ENCODE data around the gene GALE. TPM values are rescaled to one million over a fixed set of nuclear protein-coding genes. Genes with fewer than 3 reads are reported as not detected.
"Not testable (repeated sequence)": the region's sequence is repeated elsewhere in the genome, so short reads cannot be mapped to it uniquely, and the experiment has no call there.

Gene GALE
- total and polyA plus RNA-seq, 7 experiments from 2014 or later = 8.1 to 21.4 (median 12.1) TPM

DNA sequence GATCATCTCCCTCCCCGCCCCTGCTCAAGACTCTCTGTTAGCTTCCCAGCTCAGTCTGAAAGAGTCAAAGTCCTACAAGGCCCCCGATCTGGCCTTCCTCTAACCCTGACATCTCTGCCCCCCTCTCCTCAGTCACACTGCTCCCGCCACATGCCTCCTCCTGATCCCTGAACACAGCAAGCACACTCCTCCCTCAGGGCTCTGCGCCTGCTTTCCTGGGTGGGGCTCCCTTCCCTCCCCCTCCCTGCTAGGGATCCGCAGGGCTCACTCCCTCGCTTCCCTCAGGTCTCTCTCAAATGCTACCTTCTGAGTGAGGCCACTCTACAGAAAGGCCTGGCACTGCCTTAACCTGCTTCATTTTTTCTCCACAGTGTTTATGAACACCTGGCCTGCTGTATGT, 5.7 kb upstream of the GALE start:
- Histone ChIP-seq H3K4me1 (ENCODE audit: control insufficient read depth in 2 of 2, insufficient read depth in 2 of 2, low read length in 2 of 2) (peaks cover 4 to 15% of the 10 kb centered on the region in 2 donors), H3K27ac (ENCODE audit: low read depth, low read length) (no peak overlapping the region), H3K27me3 (ENCODE audit: control insufficient read depth in 2 of 2, insufficient read depth in 2 of 2, low read length in 2 of 2) (no peaks in the 10 kb centered on the region), H3K4me3 (ENCODE audit: low read length) (no peak overlapping the region), H3K9me3 (ENCODE audit: control insufficient read depth in 2 of 3, low read length in 3 of 3) (no peaks in the 10 kb centered on the region), H3K36me3 (ENCODE audit: control insufficient read depth in 2 of 3, insufficient read depth in 3 of 3, low read length in 3 of 3) (peaks cover 0 to 20% (median 0%) of the 10 kb centered on the region in 3 experiments)
- DNase-seq = no peak
- ATAC-seq = no peak
- H3K4me3 Mint-ChIP-seq = no peak overlapping the region
- no peaks in the 10 kb centered on the region for H3K27me3 Mint-ChIP-seq
- peaks cover 0 to 17% (median 1%) of the 10 kb centered on the region in 5 donors for H3K36me3 Mint-ChIP-seq
- intact Hi-C loops (cut with micrococcal nuclease) = no loop called here
- ChIA-PET POLR2A (no interaction called here), CTCF (interaction anchor here (1.6 kb wide), 1 partner anchor 110 kb away, joined by 9 read pairs; no protein-coding TSS in a partner anchor)
- H3K9me3 Mint-ChIP-seq = no peaks in the 10 kb centered on the region
- peaks cover 15 to 28% (median 24%) of the 10 kb centered on the region in 7 donors for H3K4me1 Mint-ChIP-seq
- H3K27ac Mint-ChIP-seq = peak overlapping the region in 2 of 9 donors; percentile 22 to 41

DNA sequence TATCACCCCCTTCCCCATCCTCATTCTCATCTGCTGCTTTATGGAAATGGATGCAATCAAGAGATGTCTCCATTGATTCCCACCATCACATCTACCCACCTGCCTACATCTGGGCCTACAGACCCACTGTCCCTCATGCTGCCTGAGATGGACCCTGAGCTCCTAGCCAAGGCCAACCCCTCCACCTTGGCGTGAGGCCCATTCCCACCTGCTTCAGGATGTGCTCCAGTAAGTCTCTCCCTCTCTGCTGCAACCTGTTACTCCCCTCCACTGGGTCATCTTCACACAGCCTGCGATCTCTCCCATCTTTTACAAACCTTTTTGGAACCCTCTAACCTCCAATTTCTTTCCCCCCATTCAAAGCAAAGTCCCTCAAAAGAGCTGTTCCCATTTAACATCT, 4.5 kb upstream of the GALE start:
- Histone ChIP-seq H3K9me3 (ENCODE audit: control insufficient read depth in 2 of 3, low read length in 3 of 3) (no peaks in the 10 kb centered on the region), H3K4me1 (ENCODE audit: control insufficient read depth in 2 of 2, insufficient read depth in 2 of 2, low read length in 2 of 2) (peaks cover 7 to 10% of the 10 kb centered on the region in 2 donors), H3K36me3 (ENCODE audit: control insufficient read depth in 2 of 3, insufficient read depth in 3 of 3, low read length in 3 of 3) (peaks cover 0 to 26% (median 0%) of the 10 kb centered on the region in 3 experiments), H3K4me3 (ENCODE audit: low read length) (no peak overlapping the region), H3K27me3 (ENCODE audit: control insufficient read depth in 2 of 2, insufficient read depth in 2 of 2, low read length in 2 of 2) (no peaks in the 10 kb centered on the region), H3K27ac (ENCODE audit: low read depth, low read length) (no peak overlapping the region)
- peak overlapping the region in 1 of 10 donors; percentile 2 for H3K4me3 Mint-ChIP-seq
- H3K9me3 Mint-ChIP-seq = no peaks in the 10 kb centered on the region
- no peak for DNase-seq
- ChIA-PET CTCF (interaction anchor here (0.7 kb wide), 1 partner anchor 113 kb away, joined by 4 read pairs; no protein-coding TSS in a partner anchor), POLR2A (interaction anchor here (0.6 kb wide), 2 partner anchors 26 to 119 kb away, joined by 3 read pairs; no protein-coding TSS in a partner anchor)
- H3K4me1 Mint-ChIP-seq = peaks cover 3 to 23% (median 22%) of the 10 kb centered on the region in 7 donors
- H3K27me3 Mint-ChIP-seq = no peaks in the 10 kb centered on the region
- H3K36me3 Mint-ChIP-seq = peaks cover 0 to 15% (median 0%) of the 10 kb centered on the region in 5 donors
- intact Hi-C loops (cut with micrococcal nuclease) = no loop called here
- H3K27ac Mint-ChIP-seq = peak overlapping the region in 6 of 9 donors; percentile 5 to 83 (median 16)
- no peak for ATAC-seq

DNA sequence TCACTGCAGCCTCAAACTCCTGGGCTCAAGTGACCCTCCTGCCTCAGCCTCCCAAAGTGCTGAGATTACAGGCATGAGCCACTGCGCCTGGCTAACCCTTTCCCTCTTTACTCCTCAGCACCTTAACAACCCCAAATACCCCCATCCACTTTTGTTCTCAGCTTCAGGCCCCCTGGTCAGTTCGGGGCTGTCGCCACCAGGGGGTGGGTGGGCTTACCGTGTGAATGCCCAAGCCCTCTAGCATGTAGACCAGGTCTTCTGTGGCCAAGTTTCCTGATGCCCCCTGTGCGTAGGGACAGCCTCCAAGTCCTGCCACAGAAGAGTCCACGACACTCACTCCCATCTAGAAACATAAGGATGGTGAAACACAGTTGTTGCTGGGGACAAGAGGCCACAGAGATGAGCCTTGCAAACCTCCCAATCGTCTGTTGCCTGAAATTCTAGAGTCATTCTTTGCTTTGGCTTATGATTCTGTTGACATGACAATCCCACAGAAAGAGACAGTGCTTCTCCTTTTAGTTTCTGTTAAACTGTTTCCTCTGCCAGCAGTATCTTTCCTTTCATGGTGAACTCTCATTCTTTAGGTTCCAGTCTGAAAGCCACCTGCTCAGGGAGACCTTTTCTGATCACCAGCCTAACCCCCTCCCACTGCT, 3.8 kb upstream of the GALE start:
- H3K27ac Mint-ChIP-seq = peak overlapping the region in 4 of 9 donors; percentile 2 to 69 (median 62)
- no peak for DNase-seq

DNA sequence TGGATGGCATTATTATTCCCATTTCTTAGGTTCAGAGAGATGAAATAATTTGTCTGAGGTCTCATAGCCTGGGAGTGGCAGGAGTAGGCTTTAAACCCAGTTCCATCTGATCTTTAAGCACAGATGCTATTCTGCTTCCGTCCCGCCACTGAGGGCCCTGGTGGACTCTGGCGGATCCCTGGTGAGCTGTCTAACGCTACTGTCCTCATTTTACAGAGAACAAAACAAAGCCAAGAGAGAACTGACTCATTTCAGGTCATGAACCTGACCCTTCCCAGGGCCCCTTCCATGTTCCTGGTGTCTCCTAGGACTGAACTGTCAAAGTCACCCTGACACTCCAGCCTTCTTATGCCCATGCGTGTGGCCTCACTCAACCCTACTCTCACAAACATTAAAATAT, 3.1 kb upstream of the GALE start:
- Mint-ChIP-seq H3K27me3 (no peaks in the 10 kb centered on the region), H3K36me3 (peaks cover 0 to 15% (median 0%) of the 10 kb centered on the region in 5 donors), H3K4me1 (peaks cover 6 to 29% (median 20%) of the 10 kb centered on the region in 7 donors), H3K9me3 (no peaks in the 10 kb centered on the region), H3K4me3 (no peak overlapping the region), H3K27ac (peak overlapping the region in 3 of 9 donors; percentile 49 to 65 (median 59))
- no peak overlapping the region for H3K27ac ChIP-seq (ENCODE audit: low read depth, low read length)
- DNase-seq (no peak), ATAC-seq (no peak)
- intact Hi-C loops (cut with micrococcal nuclease) = no loop called here
- no peak overlapping the region for H3K4me3 ChIP-seq (ENCODE audit: low read length)
- H3K27me3 ChIP-seq (ENCODE audit: control insufficient read depth in 2 of 2, insufficient read depth in 2 of 2, low read length in 2 of 2) = no peaks in the 10 kb centered on the region
- peaks cover 7 to 15% of the 10 kb centered on the region in 2 donors for H3K4me1 ChIP-seq (ENCODE audit: control insufficient read depth in 2 of 2, insufficient read depth in 2 of 2, low read length in 2 of 2)
- H3K9me3 ChIP-seq (ENCODE audit: control insufficient read depth in 2 of 3, low read length in 3 of 3) = no peaks in the 10 kb centered on the region
- CTCF ChIA-PET = interaction anchor here (3.0 kb wide), 1 partner anchor 113 kb away, joined by 14 read pairs; no protein-coding TSS in a partner anchor
- H3K36me3 ChIP-seq (ENCODE audit: control insufficient read depth in 2 of 3, insufficient read depth in 3 of 3, low read length in 3 of 3) = peaks cover 0 to 26% (median 0%) of the 10 kb centered on the region in 3 experiments
- POLR2A ChIA-PET = no interaction called here

More for the DNA sequence above, 3.8 kb upstream of the GALE start:
- Mint-ChIP-seq H3K36me3 (peaks cover 0 to 15% (median 0%) of the 10 kb centered on the region in 5 donors), H3K4me3 (peak overlapping the region in 1 of 10 donors; percentile 20), H3K27me3 (no peaks in the 10 kb centered on the region), H3K4me1 (peaks cover 6 to 24% (median 20%) of the 10 kb centered on the region in 7 donors), H3K9me3 (no peaks in the 10 kb centered on the region)
- H3K27ac ChIP-seq (ENCODE audit: low read depth, low read length) = no peak overlapping the region
- no peaks in the 10 kb centered on the region for H3K27me3 ChIP-seq (ENCODE audit: control insufficient read depth in 2 of 2, insufficient read depth in 2 of 2, low read length in 2 of 2)
- intact Hi-C loops (cut with micrococcal nuclease) = no loop called here
- H3K9me3 ChIP-seq (ENCODE audit: control insufficient read depth in 2 of 3, low read length in 3 of 3) = no peaks in the 10 kb centered on the region
- CTCF ChIA-PET = interaction anchor here (3.0 kb wide), 1 partner anchor 112 kb away, joined by 14 read pairs; no protein-coding TSS in a partner anchor
- POLR2A ChIA-PET = interaction anchor here (0.6 kb wide), 1 partner anchor 120 kb away, joined by 3 read pairs; no protein-coding TSS in a partner anchor
- H3K4me3 ChIP-seq (ENCODE audit: low read length) = no peak overlapping the region
- peaks cover 7 to 12% of the 10 kb centered on the region in 2 donors for H3K4me1 ChIP-seq (ENCODE audit: control insufficient read depth in 2 of 2, insufficient read depth in 2 of 2, low read length in 2 of 2)
- peaks cover 0 to 26% (median 0%) of the 10 kb centered on the region in 3 experiments for H3K36me3 ChIP-seq (ENCODE audit: control insufficient read depth in 2 of 3, insufficient read depth in 3 of 3, low read length in 3 of 3)
- no peak for ATAC-seq

DNA sequence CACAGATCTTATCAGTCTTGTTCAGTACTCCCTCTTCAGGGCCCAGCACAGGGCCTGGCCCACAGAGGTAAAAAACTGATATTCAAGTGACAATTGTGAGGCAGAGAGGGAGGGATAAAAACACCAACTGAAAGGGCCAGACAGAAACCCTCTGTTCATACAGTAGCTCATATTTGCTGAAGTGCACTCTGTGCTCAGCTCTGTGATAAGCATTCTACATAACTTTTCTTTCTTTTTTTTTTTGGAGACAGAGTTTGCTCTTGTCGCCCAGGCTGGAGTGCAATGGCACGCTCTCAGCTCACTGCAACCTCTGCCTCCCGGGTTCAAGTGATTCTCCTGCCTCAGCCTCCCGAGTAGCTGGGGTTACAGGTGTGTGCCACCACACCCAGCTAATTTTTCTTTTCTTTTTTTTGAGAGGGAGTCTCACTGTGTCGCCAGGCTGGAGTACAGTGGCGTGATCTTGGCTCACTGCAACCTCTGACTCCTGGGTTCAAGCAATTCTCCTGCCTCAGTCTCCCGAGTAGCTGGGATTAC, 2.3 kb upstream of the GALE start:
- ATAC-seq; H3K4me3 ChIP-seq (ENCODE audit: low read length); H3K27me3 Mint-ChIP-seq; H3K9me3 ChIP-seq (ENCODE audit: control insufficient read depth in 2 of 3, low read length in 3 of 3); intact Hi-C loops (cut with micrococcal nuclease); H3K27me3 ChIP-seq (ENCODE audit: control insufficient read depth in 2 of 2, insufficient read depth in 2 of 2, low read length in 2 of 2); DNase-seq; H3K27ac ChIP-seq (ENCODE audit: low read depth, low read length); H3K9me3 Mint-ChIP-seq: not testable (repeated sequence)
- Mint-ChIP-seq H3K4me1 (peaks cover 6 to 31% (median 20%) of the 10 kb centered on the region in 7 donors), H3K36me3 (peaks cover 0 to 15% (median 0%) of the 10 kb centered on the region in 5 donors), H3K27ac (peak overlapping the region in 6 of 9 donors; percentile 59 to 92 (median 86)), H3K4me3 (peak overlapping the region in 1 of 10 donors; percentile 66)
- Histone ChIP-seq H3K4me1 (ENCODE audit: control insufficient read depth in 2 of 2, insufficient read depth in 2 of 2, low read length in 2 of 2) (peaks cover 7 to 15% of the 10 kb centered on the region in 2 donors), H3K36me3 (ENCODE audit: control insufficient read depth in 2 of 3, insufficient read depth in 3 of 3, low read length in 3 of 3) (peaks cover 0 to 20% (median 0%) of the 10 kb centered on the region in 3 experiments)
- ChIA-PET CTCF (interaction anchor here (0.8 to 3.0 kb wide), 3 partner anchors 8 to 114 kb away, joined by 3 to 14 read pairs (median 9); no protein-coding TSS in a partner anchor), POLR2A (interaction anchor here (1.0 to 7.3 kb wide), 6 partner anchors 9 to 177 kb away, joined by 3 to 53 read pairs (median 28); partner anchors contain the start of genes HMGCL, LYPLA2, PITHD1 and SRSF10)

DNA sequence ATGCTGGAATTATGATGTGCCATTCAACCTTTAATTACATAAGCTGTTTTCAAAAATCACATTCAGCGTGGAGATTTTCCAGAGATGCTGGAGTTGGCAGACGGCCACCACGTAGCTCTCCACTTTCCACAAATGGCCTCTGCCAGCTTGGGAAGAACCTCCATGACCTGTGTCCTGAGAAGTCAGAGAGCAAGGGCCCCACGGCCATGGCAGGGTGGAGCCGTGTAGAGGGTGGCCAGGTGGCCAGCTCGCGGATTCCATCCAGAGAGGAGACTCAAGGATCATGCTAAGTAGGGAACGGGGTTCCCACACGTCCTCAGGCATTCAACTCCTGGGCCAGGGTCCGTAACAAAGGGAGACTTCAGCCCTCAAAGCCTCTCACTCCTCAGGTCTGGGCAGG, 1.3 kb upstream of the GALE start:
- Histone ChIP-seq H3K4me1 (ENCODE audit: control insufficient read depth in 2 of 2, insufficient read depth in 2 of 2, low read length in 2 of 2) (peaks cover 7 to 15% of the 10 kb centered on the region in 2 donors), H3K36me3 (ENCODE audit: control insufficient read depth in 2 of 3, insufficient read depth in 3 of 3, low read length in 3 of 3) (peaks cover 0 to 10% (median 0%) of the 10 kb centered on the region in 3 experiments), H3K4me3 (ENCODE audit: low read length) (no peak overlapping the region), H3K27me3 (ENCODE audit: control insufficient read depth in 2 of 2, insufficient read depth in 2 of 2, low read length in 2 of 2) (no peaks in the 10 kb centered on the region), H3K27ac (ENCODE audit: low read depth, low read length) (peak overlapping the region; percentile 91), H3K9me3 (ENCODE audit: control insufficient read depth in 2 of 3, low read length in 3 of 3) (no peaks in the 10 kb centered on the region)
- H3K27me3 Mint-ChIP-seq = no peaks in the 10 kb centered on the region
- H3K4me3 Mint-ChIP-seq = peak overlapping the region; percentile 6 to 94 (median 63)
- H3K36me3 Mint-ChIP-seq = peaks cover 0 to 15% (median 0%) of the 10 kb centered on the region in 5 donors
- ChIA-PET POLR2A (interaction anchor here (0.8 to 7.3 kb wide), 10 partner anchors 10 to 178 kb away, joined by 3 to 53 read pairs (median 8); partner anchors contain the start of genes ELOA, HMGCL, LYPLA2 and PITHD1), CTCF (interaction anchor here (0.6 to 3.0 kb wide), 5 partner anchors 9 to 521 kb away, joined by 3 to 14 read pairs (median 3); no protein-coding TSS in a partner anchor)
- intact Hi-C loops (cut with micrococcal nuclease) = loop anchor here (2.0 kb wide), 4 partner anchors 37 to 179 kb away; partner anchors contain the start of genes ELOA (in 1 of the 2), PNRC2 (in 1 of the 2) and SRSF10 (in 1 of the 2)
- H3K27ac Mint-ChIP-seq = peak overlapping the region in 7 of 9 donors; percentile 42 to 92 (median 81)
- no peaks in the 10 kb centered on the region for H3K9me3 Mint-ChIP-seq
- ATAC-seq (no peak), DNase-seq (no peak)
- H3K4me1 Mint-ChIP-seq = peaks cover 6 to 25% (median 20%) of the 10 kb centered on the region in 7 donors

Measured in naive thymus-derived CD4-positive, alpha-beta T cell (primary cell).